ENCODE measurements around the gene GALNTL6. TPM values are rescaled to one million over a fixed set of nuclear protein-coding genes. Genes with fewer than 3 reads are reported as not detected.
"Not testable (repeated sequence)": the region's sequence is repeated elsewhere in the genome, so short reads cannot be mapped to it uniquely, and the experiment has no call there.

GALNTL6 gene
- total RNA-seq, 2 experiments from 2014 or later: not detected

DNA sequence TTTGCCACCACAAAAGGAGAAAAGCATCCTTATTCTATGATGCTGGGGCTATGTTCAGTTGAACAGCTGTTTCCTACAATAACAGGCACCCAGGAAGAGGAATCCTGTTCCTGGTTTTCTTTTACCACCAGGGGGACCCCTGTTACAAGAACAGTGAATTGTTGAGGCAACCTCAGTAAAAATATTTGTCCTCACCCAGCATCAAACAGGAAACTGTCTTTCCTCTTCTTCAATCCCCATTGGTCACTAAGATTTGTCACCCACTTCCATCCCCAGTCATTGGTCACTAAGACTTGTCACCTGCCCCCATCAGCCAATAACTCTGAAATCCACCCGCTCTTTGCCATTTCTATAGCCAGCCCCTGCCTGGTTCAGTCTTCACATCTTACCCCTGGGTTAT is 1211.9 kb downstream of the GALNTL6 start:
- no peak for DNase-seq
- POLR2A ChIA-PET: no interaction called here

DNA sequence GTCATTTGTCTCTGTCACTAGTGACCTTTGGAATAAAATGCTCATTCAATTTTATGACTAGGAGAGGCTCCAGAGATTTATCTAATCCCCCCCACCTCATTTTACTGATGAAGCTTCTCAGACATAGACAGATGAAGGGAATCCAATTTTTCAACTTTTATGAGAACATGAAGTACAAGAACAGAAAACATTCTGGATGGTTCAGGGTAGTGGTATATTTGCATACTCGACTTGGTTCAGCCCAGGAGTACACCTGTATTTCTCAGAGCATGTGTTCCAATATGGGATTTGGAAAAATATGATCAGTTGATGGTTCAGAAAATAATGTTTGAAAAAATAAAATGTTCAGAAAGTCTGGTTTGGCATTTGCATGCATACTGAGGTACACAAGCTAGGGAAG is 1224.0 kb downstream of the GALNTL6 start:
- CTCF ChIA-PET: interaction anchor here (1.0 kb wide), 1 partner anchor 24 kb away, joined by 3 read pairs; no protein-coding TSS in a partner anchor
- Mint-ChIP-seq H3K4me3 (no peak overlapping the region), H3K27ac (no peak overlapping the region), H3K36me3 (no peaks in the 10 kb centered on the region), H3K27me3 (peaks cover 3% of the 10 kb centered on the region), H3K4me1 (ENCODE audit: low read depth) (no peaks in the 10 kb centered on the region), H3K9me3 (no peaks in the 10 kb centered on the region)
- POLR2A ChIA-PET: no interaction called here
- intact Hi-C loops (cut with micrococcal nuclease): no loop called here
- DNase-seq: no peak

More for the DNA sequence above, 1211.9 kb downstream of the GALNTL6 start:
- Mint-ChIP-seq H3K4me3 (no peak overlapping the region), H3K27me3 (no peaks in the 10 kb centered on the region), H3K27ac (no peak overlapping the region), H3K4me1 (ENCODE audit: low read depth) (no peaks in the 10 kb centered on the region), H3K36me3 (no peaks in the 10 kb centered on the region), H3K9me3 (no peaks in the 10 kb centered on the region)
- CTCF ChIA-PET: interaction anchor here (0.7 to 2.6 kb wide), 6 partner anchors 10 to 279 kb away, joined by 3 to 16 read pairs (median 4); no protein-coding TSS in a partner anchor
- intact Hi-C loops (cut with micrococcal nuclease): loop anchor here (1.0 to 5.0 kb wide), 3 partner anchors 232 to 392 kb away; no protein-coding TSS in a partner anchor

DNA sequence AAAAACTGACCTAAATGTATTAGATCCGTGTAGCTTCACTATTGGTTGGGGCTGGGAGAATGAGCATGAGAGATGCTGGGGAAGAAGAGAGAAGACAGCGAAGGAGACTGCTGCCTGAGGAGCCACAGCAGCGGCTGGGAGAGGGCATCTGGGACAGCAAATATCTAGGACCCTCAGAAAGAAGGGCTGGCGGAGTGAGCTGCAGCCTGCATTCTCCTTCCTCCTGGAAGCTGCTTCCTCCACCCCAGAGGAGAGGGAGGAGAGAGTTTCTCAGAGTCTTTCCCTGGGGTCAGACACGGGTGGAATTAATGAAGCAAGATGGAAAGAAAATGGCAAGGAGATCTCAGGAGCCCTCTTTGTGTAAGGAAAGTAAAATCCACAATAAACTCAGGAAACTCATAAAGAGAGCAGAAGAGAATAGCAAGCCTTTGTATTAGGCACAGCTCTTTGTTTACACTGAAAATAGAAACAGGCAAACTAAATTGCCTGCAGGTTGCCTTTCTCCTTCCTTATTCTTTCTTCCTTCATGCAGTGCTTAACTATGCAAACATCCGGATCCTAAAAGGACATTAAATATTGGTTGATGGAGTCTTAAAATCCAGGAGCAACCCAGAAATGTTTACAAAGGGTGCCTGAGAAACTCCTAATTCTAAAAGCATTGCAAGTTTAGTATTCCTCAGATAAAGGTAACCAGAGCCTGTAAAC is 1225.1 kb downstream of the GALNTL6 start:
- peaks cover 8% of the 10 kb centered on the region for H3K27me3 Mint-ChIP-seq
- CTCF ChIA-PET: interaction anchor here (1.0 kb wide), 1 partner anchor 25 kb away, joined by 3 read pairs; no protein-coding TSS in a partner anchor
- intact Hi-C loops (cut with micrococcal nuclease): no loop called here
- H3K36me3 Mint-ChIP-seq: no peaks in the 10 kb centered on the region
- DNase-seq: no peak
- POLR2A ChIA-PET: no interaction called here
- no peaks in the 10 kb centered on the region for H3K9me3 Mint-ChIP-seq
- H3K27ac Mint-ChIP-seq: no peak overlapping the region
- no peak overlapping the region for H3K4me3 Mint-ChIP-seq
- H3K4me1 Mint-ChIP-seq (ENCODE audit: low read depth): no peaks in the 10 kb centered on the region

DNA sequence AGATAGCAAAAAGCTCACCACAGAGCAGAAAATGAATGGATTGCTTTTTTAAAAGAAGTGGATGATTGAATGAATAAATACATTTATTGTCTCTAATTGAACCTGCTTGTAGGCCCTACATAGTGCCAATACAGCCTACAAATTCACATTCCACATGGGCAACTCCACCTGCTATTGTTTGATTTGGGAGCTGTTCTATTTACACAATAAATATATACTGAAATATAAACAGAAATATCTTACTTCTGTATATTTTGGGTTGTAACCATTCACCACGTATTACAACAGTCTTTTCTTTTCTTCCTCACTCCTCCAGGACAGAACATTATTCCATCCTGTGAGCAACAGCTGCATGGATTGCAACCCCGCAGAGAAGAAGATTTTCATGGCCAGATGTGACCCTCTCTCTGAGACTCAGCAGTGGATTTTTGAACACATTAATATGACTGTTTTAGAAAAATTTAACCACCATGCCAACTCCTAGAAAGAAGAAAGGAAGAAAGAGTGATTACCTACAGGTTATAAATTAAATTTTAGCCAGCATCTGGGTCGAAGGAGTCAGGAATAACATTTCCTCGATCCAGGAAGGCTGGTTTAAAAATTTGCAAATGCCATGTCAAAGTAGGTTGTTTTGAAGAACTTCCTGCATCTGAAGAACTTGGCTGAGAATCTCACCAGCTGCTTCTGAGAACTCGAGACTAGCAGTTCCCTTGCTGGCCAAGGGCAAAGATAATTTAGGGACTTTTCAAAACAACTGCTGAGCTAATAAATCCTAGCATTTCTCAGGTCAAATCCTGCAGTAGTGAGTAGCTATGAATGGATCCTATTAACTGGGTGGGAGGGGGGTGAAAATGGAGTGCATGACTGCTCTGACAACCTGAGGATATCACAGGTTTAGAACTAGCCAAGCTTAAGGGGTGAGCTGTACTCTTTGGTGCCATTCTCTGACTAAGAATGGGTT is 1226.7 kb downstream of the GALNTL6 start:
- H3K9me3 Mint-ChIP-seq: no peaks in the 10 kb centered on the region
- intact Hi-C loops (cut with micrococcal nuclease): no loop called here
- no peaks in the 10 kb centered on the region for H3K4me1 Mint-ChIP-seq (ENCODE audit: low read depth)
- no peaks in the 10 kb centered on the region for H3K36me3 Mint-ChIP-seq
- no peak for DNase-seq
- no peak overlapping the region for H3K4me3 Mint-ChIP-seq
- POLR2A ChIA-PET: no interaction called here
- H3K27ac Mint-ChIP-seq: no peak overlapping the region
- CTCF ChIA-PET: interaction anchor here (0.6 to 1.4 kb wide), 3 partner anchors 27 to 217 kb away, joined by 4 read pairs; no protein-coding TSS in a partner anchor
- H3K27me3 Mint-ChIP-seq: peaks cover 17% of the 10 kb centered on the region

DNA sequence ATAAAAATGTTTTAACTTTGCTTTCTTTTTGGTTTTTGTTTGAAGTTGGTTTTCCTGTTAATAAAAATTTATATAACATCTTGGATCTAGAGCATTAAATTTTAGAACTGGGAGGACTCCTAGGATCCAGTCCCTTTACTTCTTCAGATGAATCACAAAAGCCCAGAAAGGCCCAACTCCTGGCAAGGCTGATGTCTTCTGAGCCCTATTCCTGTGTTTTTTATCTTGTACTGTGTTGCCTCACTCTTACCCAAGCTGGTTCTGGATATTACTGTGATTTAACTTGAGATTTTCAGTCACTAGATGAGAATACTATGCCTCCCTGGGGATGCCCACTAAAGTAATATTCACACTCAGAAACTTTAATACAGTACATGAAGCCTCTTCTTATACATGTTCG is 1228.3 kb downstream of the GALNTL6 start:
- ChIA-PET POLR2A (no interaction called here), CTCF (no interaction called here)
- Mint-ChIP-seq H3K36me3 (no peaks in the 10 kb centered on the region), H3K27ac (no peak overlapping the region), H3K27me3 (peaks cover 17% of the 10 kb centered on the region), H3K9me3 (no peaks in the 10 kb centered on the region), H3K4me1 (ENCODE audit: low read depth) (no peaks in the 10 kb centered on the region), H3K4me3 (no peak overlapping the region)
- DNase-seq: no peak
- intact Hi-C loops (cut with micrococcal nuclease): no loop called here

DNA sequence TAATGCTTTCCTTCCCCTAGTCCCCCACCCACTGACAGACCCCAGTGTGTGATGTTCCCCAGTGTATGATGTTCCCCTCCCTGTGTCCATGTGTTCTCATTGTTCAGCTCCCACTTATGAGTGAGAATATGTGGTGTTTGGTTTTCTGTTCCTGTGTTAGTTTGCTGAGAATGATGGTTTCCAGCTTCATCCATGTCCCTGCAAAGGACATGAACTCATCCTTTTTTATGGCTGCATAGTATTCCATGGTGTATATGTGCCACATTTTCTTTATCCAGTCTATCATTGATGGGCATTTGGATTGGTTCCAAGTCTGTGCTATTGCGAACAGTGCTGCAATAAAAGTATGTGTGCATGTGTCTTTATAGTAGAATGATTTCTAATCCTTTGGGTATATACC is 1228.9 kb downstream of the GALNTL6 start:
- H3K36me3 Mint-ChIP-seq; H3K4me1 Mint-ChIP-seq (ENCODE audit: low read depth); H3K27ac Mint-ChIP-seq; H3K4me3 Mint-ChIP-seq; intact Hi-C loops (cut with micrococcal nuclease); DNase-seq; H3K9me3 Mint-ChIP-seq; POLR2A ChIA-PET; CTCF ChIA-PET: not testable (repeated sequence)
- H3K27me3 Mint-ChIP-seq: peaks cover 17% of the 10 kb centered on the region

DNA sequence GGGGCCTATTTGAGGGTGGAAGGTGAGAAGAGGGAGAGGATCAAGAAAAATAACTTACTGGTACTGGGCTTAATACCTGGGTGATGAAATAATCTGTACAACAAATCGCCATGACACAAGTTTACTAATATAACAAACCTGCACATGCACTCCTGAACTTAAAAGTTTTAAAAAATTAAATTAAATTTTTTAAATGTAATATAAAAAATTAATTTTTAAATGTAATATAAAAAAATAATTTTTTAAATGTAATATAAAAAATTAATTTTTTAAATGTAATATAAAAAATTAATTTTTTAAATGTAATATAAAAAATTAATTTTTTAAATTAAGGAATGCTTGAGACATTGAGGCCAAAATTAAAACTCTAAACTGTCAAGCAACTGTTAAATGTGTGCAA is 1231.1 kb downstream of the GALNTL6 start:
- CTCF ChIA-PET: interaction anchor here (0.6 kb wide), 1 partner anchor 325 kb away, joined by 4 read pairs; no protein-coding TSS in a partner anchor
- no peak overlapping the region for H3K4me3 Mint-ChIP-seq
- H3K4me1 Mint-ChIP-seq (ENCODE audit: low read depth): no peaks in the 10 kb centered on the region
- intact Hi-C loops (cut with micrococcal nuclease): no loop called here
- no peaks in the 10 kb centered on the region for H3K9me3 Mint-ChIP-seq
- no peaks in the 10 kb centered on the region for H3K36me3 Mint-ChIP-seq
- H3K27me3 Mint-ChIP-seq: peaks cover 20% of the 10 kb centered on the region
- DNase-seq: no peak
- H3K27ac Mint-ChIP-seq: no peak overlapping the region
- POLR2A ChIA-PET: no interaction called here

DNA sequence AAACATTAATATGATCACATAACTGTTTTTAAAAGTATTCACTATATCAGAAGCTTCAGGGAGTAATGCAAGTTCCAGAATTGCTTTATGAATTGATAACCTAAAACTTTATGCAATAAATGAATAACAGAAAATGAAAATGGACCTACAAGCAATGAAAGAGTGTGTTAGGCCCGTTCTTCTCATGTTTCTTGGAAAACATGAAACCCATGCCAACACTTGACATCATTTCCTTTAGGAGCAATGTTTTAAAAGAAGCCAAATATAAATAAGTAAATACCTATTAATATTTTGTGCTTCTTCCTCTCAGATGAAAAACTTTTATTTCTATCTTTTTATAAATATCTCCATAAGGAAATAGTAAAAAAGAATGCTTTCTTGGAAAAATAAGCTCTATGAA is 1232.4 kb downstream of the GALNTL6 start:
- Mint-ChIP-seq H3K9me3 (no peaks in the 10 kb centered on the region), H3K36me3 (no peaks in the 10 kb centered on the region), H3K27me3 (peaks cover 20% of the 10 kb centered on the region), H3K4me3 (no peak overlapping the region), H3K27ac (no peak overlapping the region), H3K4me1 (ENCODE audit: low read depth) (no peaks in the 10 kb centered on the region)
- intact Hi-C loops (cut with micrococcal nuclease): no loop called here
- ChIA-PET POLR2A (no interaction called here), CTCF (no interaction called here)
- no peak for DNase-seq

DNA sequence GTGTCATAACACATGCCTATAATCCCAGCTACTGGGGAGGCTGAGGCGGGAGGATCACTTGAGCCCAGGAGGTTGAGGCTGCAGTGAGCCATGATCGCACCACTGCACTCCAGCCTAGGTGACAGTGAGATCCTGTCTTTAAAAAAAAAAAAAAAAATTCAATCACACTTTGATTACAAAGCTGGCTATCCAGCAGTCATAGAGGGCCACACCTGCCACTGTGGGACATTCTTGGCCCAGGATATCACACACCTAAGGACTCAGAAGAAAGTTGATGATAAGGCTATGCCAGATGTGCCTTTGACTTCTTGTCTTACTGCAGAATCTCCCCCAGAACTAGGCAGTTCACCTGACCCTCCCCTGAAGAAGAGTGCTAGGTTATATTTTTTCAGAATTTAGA is 1232.9 kb downstream of the GALNTL6 start:
- DNase-seq: no peak
- H3K4me3 Mint-ChIP-seq: no peak overlapping the region
- intact Hi-C loops (cut with micrococcal nuclease): no loop called here

DNA sequence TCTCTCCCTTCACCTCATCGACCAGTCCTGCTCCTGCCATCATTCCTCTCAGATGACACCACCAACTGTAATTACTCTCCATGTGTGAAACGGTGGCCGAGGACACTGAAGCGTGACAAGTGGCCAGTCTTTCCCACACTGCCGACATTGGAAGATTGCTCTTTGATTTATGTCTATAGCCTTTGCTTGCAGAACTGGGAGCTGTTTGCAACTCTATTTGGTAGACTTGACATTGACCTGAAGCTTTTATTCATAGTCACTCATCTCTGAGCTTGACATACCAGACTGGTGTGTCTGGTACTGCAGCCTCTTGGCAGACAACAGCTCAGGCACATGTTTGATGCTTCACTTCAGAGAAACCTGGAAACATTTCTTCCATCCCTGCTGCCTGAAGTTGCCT is 1233.6 kb downstream of the GALNTL6 start:
- H3K4me1 Mint-ChIP-seq (ENCODE audit: low read depth): no peaks in the 10 kb centered on the region
- ChIA-PET POLR2A (no interaction called here), CTCF (no interaction called here)
- intact Hi-C loops (cut with micrococcal nuclease): no loop called here
- no peaks in the 10 kb centered on the region for H3K9me3 Mint-ChIP-seq
- peaks cover 20% of the 10 kb centered on the region for H3K27me3 Mint-ChIP-seq
- no peak overlapping the region for H3K4me3 Mint-ChIP-seq
- H3K36me3 Mint-ChIP-seq: no peaks in the 10 kb centered on the region
- DNase-seq: no peak
- H3K27ac Mint-ChIP-seq: no peak overlapping the region

More for the DNA sequence above, 1232.9 kb downstream of the GALNTL6 start:
- H3K27me3 Mint-ChIP-seq: peaks cover 20% of the 10 kb centered on the region
- H3K36me3 Mint-ChIP-seq: no peaks in the 10 kb centered on the region
- H3K27ac Mint-ChIP-seq: no peak overlapping the region
- H3K4me1 Mint-ChIP-seq (ENCODE audit: low read depth): no peaks in the 10 kb centered on the region
- ChIA-PET POLR2A (no interaction called here), CTCF (no interaction called here)
- no peaks in the 10 kb centered on the region for H3K9me3 Mint-ChIP-seq

DNA sequence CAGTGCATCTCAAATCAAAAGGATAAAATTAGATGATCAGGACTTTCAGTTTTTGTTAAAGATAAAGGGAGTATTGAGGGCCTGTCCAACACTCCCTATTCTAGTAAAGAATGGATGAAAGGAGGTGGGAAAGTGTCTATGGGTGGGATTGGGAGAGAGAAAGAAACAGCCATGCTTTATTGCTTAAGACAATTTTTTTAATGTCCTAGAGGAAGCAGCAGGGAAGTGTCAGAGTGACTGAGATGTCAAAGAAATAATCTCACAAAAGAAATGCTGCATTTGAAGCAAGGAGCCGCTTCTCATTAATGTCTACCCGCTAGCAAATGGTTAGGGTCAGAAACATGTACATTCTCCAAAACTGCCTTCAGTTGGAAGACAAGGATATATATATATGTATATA is 1238.0 kb downstream of the GALNTL6 start:
- Mint-ChIP-seq H3K4me3 (no peak overlapping the region), H3K27me3 (peaks cover 5% of the 10 kb centered on the region), H3K27ac (no peak overlapping the region), H3K36me3 (no peaks in the 10 kb centered on the region), H3K4me1 (ENCODE audit: low read depth) (no peaks in the 10 kb centered on the region), H3K9me3 (no peaks in the 10 kb centered on the region)
- DNase-seq: no peak
- intact Hi-C loops (cut with micrococcal nuclease): no loop called here
- ChIA-PET CTCF (no interaction called here), POLR2A (no interaction called here)

DNA sequence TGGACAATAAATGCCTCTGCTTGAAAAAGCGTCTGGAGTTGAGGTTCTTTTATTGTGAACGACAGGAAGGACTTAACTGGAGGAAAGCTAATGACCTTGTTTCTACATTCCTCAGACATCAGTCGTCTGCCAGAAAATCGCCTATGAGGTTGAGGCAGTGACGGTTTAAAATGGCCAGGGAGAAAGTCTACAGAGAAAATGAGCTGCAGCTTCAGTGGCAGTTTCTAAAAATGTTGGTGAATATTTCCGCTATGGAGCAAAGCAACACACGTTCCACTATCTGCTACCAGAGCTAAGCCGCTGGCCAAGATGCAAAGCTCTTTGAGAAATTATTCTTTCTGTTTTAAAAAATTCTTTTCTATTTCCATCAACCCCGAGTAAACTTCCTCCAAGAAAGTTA is 1238.5 kb downstream of the GALNTL6 start:
- no peak overlapping the region for H3K27ac Mint-ChIP-seq
- no peaks in the 10 kb centered on the region for H3K9me3 Mint-ChIP-seq
- H3K4me3 Mint-ChIP-seq: no peak overlapping the region
- ChIA-PET CTCF (interaction anchor here (0.9 kb wide), 1 partner anchor 28 kb away, joined by 3 read pairs; no protein-coding TSS in a partner anchor), POLR2A (no interaction called here)
- H3K27me3 Mint-ChIP-seq: peaks cover 8% of the 10 kb centered on the region
- H3K4me1 Mint-ChIP-seq (ENCODE audit: low read depth): no peaks in the 10 kb centered on the region
- DNase-seq: no peak
- intact Hi-C loops (cut with micrococcal nuclease): no loop called here
- H3K36me3 Mint-ChIP-seq: no peaks in the 10 kb centered on the region

Measured in activated CD4-positive, alpha-beta memory T cell treated with anti-CD3 and anti-CD28 coated beads for 36 hours (primary cell).